ENCODE measurements around the gene LMX1B. TPM values are rescaled to one million over a fixed set of nuclear protein-coding genes. Genes with fewer than 3 reads are reported as not detected.

LMX1B gene
- total and polyA plus RNA-seq, 3 donors from 2014 or later: 2.8 to 7.6 (median 7.6) TPM

GRCh38 chr9:126621919-126622735 is 8.4 kb downstream of the LMX1B start:
- intact Hi-C loops (cut with DNase I; ENCODE audit: low total_unique reads): no loop called here
- H3K4me1 ChIP-seq: peaks cover 13% of the 10 kb centered on the region
- no peaks in the 10 kb centered on the region for H3K36me3 ChIP-seq (ENCODE audit: low read depth, missing control alignments)
- DNase-seq: no peak
- H3K9me3 ChIP-seq: no peaks in the 10 kb centered on the region
- H3K4me3 ChIP-seq: no peak overlapping the region
- 49 to 53% methylated on average over 12 to 18 of the region's 18 CpGs for WGBS, 2 donors
- H3K27me3 ChIP-seq: no peaks in the 10 kb centered on the region
- no peak overlapping the region for H3K27ac ChIP-seq
- no peak for TF ChIP-seq POLR2A (IDR thresholded peaks at IDR 0.05)
- TF ChIP-seq CTCF (IDR thresholded peaks at IDR 0.05): no peak

GRCh38 chr9:126623314-126623666 is 9.6 kb downstream of the LMX1B start:
- Histone ChIP-seq H3K27ac (no peak overlapping the region), H3K27me3 (no peaks in the 10 kb centered on the region), H3K9me3 (no peaks in the 10 kb centered on the region), H3K4me3 (no peak overlapping the region), H3K36me3 (ENCODE audit: low read depth, missing control alignments) (no peaks in the 10 kb centered on the region), H3K4me1 (peaks cover 13% of the 10 kb centered on the region)
- DNase-seq: no peak
- no peak for TF ChIP-seq CTCF (IDR thresholded peaks at IDR 0.05)
- TF ChIP-seq POLR2A (IDR thresholded peaks at IDR 0.05): no peak
- WGBS, 2 donors: 49 to 66% methylated on average over 5 to 9 of the region's 9 CpGs
- intact Hi-C loops (cut with DNase I; ENCODE audit: low total_unique reads): no loop called here

- no peaks in the 10 kb centered on the region for H3K27me3 ChIP-seq
- no peak for DNase-seq
- peak overlapping the region in 1 of 2 donors; percentile 7 for H3K4me3 ChIP-seq
- no peak overlapping the region for H3K27ac ChIP-seq
- intact Hi-C loops (cut with DNase I; ENCODE audit: low total_unique reads): no loop called here
- H3K36me3 ChIP-seq (ENCODE audit: low read depth, missing control alignments): no peaks in the 10 kb centered on the region
- 11 to 13% methylated on average over 16 to 52 of the region's 52 CpGs for WGBS, 2 donors
- peaks cover 13% of the 10 kb centered on the region for H3K4me1 ChIP-seq
- H3K9me3 ChIP-seq: no peaks in the 10 kb centered on the region
- no peak for TF ChIP-seq CTCF (IDR thresholded peaks at IDR 0.05)
- no peak for TF ChIP-seq POLR2A (IDR thresholded peaks at IDR 0.05)
Measured at GRCh38 chr9:126623667-126624478, 10.1 kb downstream of the LMX1B start.

GRCh38 chr9:126624479-126624826 is 10.7 kb downstream of the LMX1B start:
- Histone ChIP-seq H3K9me3 (no peaks in the 10 kb centered on the region), H3K36me3 (ENCODE audit: low read depth, missing control alignments) (no peaks in the 10 kb centered on the region), H3K4me3 (peak overlapping the region in 1 of 2 donors; percentile 7), H3K27me3 (no peaks in the 10 kb centered on the region), H3K4me1 (peaks cover 13% of the 10 kb centered on the region), H3K27ac (no peak overlapping the region)
- 6 to 11% methylated on average over 18 of the region's 18 CpGs for WGBS, 2 donors
- no peak for DNase-seq
- TF ChIP-seq CTCF (IDR thresholded peaks at IDR 0.05) (no peak), POLR2A (IDR thresholded peaks at IDR 0.05) (no peak)
- intact Hi-C loops (cut with DNase I; ENCODE audit: low total_unique reads): no loop called here
